C4-2B (cell line): Measurements from ENCODE around the gene MAOB.

ENCODE experiments used
- H3K27ac ChIP-seq: fragments of 450-650 bp; 2 replicates; pipeline ENCODE4 v1.5.1; 2017
- CTCF ChIP-seq: fragments of 450-650 bp; conservative IDR thresholded peaks from 2 replicates; pipeline ENCODE4 v1.5.1; 2017; ENCODE audit warnings: mild to moderate bottlenecking
- ZFX ChIP-seq: fragments of 450-650 bp; IDR thresholded peaks from 2 replicates; pipeline ENCODE4 v1.6.1; 2017

MAOB gene

GRCh38 chrX:43756076-43756475 lies 126.2 kb downstream of the MAOB start:
- no peak for TF ChIP-seq CTCF
- no peak for TF ChIP-seq ZFX

GRCh38 chrX:43753637-43754036 lies 128.6 kb downstream of the MAOB start:
- no peak overlapping the region for H3K27ac ChIP-seq
- TF ChIP-seq ZFX (no peak), CTCF (no peak)

More at GRCh38 chrX:43756076-43756475, 126.2 kb downstream of the MAOB start:
- H3K27ac ChIP-seq: no peak overlapping the region

- H3K27ac ChIP-seq: peak overlapping the region; percentile 23; the same call in 1 of the 2 replicates
- no peak for TF ChIP-seq ZFX
- TF ChIP-seq CTCF: peak; percentile 57
Observed at GRCh38 chrX:43750248-43750676, 132.0 kb downstream of the MAOB start.

GRCh38 chrX:43747476-43747875 lies 134.8 kb downstream of the MAOB start:
- TF ChIP-seq ZFX: no peak
- no peak for TF ChIP-seq CTCF
- H3K27ac ChIP-seq: no peak overlapping the region

- no peak overlapping the region for H3K27ac ChIP-seq
- TF ChIP-seq ZFX (no peak), CTCF (no peak)
Observed at GRCh38 chrX:43745938-43746721, 136.1 kb downstream of the MAOB start.

- H3K27ac ChIP-seq: no peak overlapping the region
- TF ChIP-seq CTCF (no peak), ZFX (no peak)
Observed at GRCh38 chrX:43744284-43744683, 138.0 kb downstream of the MAOB start.

- peak overlapping the region; percentile 12; the same call in 1 of the 2 replicates for H3K27ac ChIP-seq
- TF ChIP-seq CTCF: no peak
- TF ChIP-seq ZFX: no peak
Observed at GRCh38 chrX:43743100-43743822, 139.0 kb downstream of the MAOB start.
